ENCODE measurements around the gene CRYL1. TPM values are rescaled to one million over a fixed set of nuclear protein-coding genes. Genes with fewer than 3 reads are reported as not detected.

Gene CRYL1
- total RNA-seq, 4 donors from 2014 or later, result 39.1 to 63.6 (median 54.2) TPM

DNA sequence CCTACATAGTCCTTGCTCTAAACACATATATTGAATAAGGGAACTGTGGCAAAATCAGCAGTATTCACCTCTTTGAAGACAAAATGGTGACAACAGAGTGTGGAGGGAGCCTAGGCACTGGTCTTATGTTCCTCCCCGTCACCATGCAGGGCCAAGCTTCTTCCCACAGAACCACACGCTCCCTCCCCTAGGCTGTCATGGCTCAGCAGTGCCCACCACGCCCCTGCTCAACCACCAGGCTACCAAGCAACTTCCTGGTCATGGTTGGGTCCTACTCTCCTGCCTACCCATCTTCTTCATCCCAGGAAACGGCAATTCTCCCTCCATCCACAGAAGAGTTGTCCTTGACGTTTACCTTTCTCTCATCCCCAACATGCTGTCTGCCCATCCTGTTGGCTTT, 126.1 kb downstream of the CRYL1 start:
- TF ChIP-seq, protein P1, sequence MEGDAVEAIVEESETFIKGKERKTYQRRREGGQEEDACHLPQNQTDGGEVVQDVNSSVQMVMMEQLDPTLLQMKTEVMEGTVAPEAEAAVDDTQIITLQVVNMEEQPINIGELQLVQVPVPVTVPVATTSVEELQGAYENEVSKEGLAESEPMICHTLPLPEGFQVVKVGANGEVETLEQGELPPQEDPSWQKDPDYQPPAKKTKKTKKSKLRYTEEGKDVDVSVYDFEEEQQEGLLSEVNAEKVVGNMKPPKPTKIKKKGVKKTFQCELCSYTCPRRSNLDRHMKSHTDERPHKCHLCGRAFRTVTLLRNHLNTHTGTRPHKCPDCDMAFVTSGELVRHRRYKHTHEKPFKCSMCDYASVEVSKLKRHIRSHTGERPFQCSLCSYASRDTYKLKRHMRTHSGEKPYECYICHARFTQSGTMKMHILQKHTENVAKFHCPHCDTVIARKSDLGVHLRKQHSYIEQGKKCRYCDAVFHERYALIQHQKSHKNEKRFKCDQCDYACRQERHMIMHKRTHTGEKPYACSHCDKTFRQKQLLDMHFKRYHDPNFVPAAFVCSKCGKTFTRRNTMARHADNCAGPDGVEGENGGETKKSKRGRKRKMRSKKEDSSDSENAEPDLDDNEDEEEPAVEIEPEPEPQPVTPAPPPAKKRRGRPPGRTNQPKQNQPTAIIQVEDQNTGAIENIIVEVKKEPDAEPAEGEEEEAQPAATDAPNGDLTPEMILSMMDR (IDR thresholded peaks at IDR 0.05; ENCODE audit: low read depth), result no peak

DNA sequence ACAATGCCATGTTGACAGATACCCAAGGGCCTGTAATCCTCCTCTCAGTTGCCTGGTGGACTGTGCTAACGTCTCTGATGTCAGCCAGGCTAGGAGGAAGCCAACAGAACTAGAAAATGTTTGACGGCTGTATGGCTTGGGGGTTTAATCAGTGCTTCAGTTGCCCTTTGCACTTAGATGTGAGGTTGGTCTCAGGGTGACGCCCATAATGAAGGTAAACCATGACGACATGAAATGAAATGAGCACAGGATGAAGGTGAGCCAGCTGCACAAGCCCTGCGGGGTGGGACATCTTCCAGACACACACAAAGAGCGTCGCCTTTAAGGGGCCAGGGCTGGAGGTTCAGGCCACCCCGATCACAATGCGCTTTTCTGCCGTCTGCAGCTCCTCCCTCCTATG, 127.2 kb downstream of the CRYL1 start:
- TF ChIP-seq, protein P1 (IDR thresholded peaks at IDR 0.05; ENCODE audit: low read depth), result no peak

DNA sequence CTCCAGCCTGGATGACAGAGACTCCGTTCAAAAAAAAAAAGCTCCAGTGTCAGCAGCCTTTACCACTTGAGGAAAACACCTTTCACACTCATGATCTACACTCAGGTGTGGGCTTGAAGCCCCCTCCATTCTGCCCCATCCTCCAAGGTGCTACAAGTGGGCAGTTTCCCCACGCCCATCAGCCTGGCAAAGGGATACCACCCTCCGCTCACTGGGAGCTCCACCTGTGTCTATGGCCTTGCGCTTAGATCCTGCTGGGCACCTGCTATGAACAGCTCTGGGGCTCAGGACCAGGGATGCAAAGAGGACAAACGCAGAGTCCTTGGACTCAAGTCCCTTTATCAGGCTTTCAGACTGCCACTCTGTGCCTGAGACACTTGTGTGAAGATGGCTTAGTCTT, 127.8 kb downstream of the CRYL1 start:
- TF ChIP-seq, protein P1 (IDR thresholded peaks at IDR 0.05; ENCODE audit: low read depth), result no peak

DNA sequence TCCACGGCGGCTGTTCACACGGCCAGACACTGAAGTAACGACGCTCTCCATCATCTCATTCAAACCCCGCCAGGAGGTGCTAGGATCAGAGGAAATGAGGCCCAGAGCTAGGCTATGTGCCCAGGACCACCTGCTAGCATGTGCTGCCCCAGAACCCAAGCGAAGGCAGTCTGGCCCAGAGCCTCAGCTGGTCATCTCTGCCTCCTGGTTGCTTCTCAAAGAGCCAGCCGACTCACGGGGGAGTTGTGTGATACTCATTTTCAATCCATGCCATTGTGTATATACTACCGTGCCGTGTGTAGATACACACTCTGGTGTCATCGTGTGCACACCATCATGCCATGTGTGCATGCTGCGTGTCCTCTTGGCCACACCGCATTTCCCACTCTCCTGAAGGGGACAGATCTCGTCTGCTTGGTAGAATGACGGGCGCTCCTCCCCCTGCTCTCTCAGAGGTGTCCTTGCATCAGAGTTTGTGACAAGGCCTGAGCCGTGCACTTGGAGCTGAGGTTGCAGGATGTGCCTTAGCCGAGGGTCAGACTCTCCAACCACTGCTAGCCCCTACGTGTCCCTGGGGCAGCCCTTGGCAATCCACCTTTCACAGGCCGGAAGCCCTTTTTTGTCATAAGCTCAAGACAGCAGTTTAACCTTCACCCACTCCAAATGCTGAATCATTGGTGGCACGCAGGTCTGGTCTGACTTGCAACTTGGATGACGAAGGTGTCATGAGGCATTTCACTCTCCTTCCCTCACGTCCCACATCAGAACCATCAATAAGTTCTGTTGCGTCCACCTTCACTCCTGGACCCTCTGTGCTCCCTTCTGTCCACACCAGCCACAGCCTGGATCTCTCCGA, 130.4 kb downstream of the CRYL1 start:
- TF ChIP-seq, protein P1 (IDR thresholded peaks at IDR 0.05; ENCODE audit: low read depth), result no peak

DNA sequence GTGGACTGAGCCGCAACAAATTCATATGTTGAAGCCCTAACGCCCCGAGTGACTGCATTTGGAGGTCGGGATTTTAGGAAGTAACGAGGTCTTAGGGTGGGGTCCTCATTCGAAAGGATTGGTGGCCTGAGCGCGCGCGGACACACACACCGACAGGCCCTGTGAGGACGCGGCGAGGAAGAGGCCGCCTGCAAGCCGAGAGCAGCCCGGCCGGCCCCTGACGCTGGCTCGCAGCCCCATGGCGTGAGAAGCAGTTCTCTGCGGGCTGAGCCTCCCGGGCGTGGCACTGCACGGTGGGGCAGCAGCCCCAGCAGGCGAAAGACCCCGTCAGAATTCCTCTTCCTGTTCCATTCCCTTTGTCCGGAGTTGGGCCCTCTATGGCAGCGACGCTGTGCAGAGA, 131.2 kb downstream of the CRYL1 start:
- TF ChIP-seq, protein P1 (IDR thresholded peaks at IDR 0.05; ENCODE audit: low read depth), result no peak

DNA sequence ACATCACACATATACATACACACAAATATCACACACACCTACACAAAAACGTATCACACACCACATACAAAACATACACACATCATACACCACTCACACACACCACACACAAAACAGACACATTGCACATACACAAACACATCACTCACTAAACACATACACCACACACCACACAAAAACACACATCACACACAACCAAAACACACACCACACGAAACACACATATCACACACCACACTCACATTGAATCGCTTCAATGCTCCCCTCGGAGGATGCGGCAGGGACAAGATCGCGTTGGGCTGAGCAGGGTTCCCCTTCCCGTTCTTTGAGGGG, 131.5 kb downstream of the CRYL1 start:
- TF ChIP-seq, protein P1 (IDR thresholded peaks at IDR 0.05; ENCODE audit: low read depth), result no peak

DNA sequence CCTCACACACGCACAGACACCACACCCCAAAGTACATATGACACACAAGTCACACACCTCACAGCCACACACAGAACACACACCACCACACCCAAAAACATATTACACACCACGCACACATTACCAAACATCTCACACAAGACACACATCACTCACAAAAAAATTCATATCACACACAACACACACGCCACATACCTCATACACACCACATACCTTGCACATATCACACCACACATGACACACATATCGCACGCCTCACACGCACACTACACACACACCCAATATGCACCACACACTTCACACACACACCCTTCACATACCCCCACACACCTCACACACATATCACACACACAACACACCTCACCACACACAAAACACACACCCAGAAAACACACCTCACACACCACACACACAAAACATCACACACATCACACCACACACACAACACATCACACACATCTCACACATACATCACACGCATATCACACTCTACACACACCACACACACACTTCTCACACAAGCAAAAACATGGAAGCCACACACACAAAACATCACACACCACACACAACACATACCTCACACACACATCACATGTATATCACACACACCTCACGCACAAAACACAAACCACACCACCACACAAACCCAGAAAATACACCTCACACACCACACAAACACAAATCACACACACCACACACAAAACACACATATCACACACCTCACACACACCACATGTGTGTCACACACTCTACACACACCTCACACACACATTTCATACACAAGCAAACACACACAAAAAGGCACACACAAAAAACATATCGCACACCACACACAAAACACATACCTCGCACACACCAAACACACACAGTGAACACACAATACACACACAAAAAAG, 132.1 kb downstream of the CRYL1 start:
- TF ChIP-seq, protein P1 (IDR thresholded peaks at IDR 0.05; ENCODE audit: low read depth), result no peak

Measured in subcutaneous adipose tissue (tissue), 4 donors.